ENCODE data around the gene SIDT2. TPM values are rescaled to one million over a fixed set of nuclear protein-coding genes. Genes with fewer than 3 reads are reported as not detected.

SIDT2 gene
- polyA plus RNA-seq, 1 donor from 2014 or later = 11.1 TPM

- peaks cover 4% of the 10 kb centered on the region for H3K79me2 ChIP-seq (replicated peaks; ENCODE audit: insufficient read depth, low read length)
- H3K9ac ChIP-seq (ENCODE audit: low read length) = no peak overlapping the region
- H3K9me3 ChIP-seq (ENCODE audit: low read length) = no peaks in the 10 kb centered on the region
- no peak overlapping the region for H2AFZ ChIP-seq (ENCODE audit: low read depth, low read length)
- no peaks in the 10 kb centered on the region for H3K9me2 ChIP-seq (ENCODE audit: insufficient read depth, low read length)
- no peak for TF ChIP-seq RAD21 (conservative IDR thresholded peaks at IDR 0.05)
- no peak for TF ChIP-seq CTCF (IDR thresholded peaks at IDR 0.05; ENCODE audit: poor library complexity, severe bottlenecking)
- no peak for TF ChIP-seq MXI1 (conservative IDR thresholded peaks at IDR 0.05; ENCODE audit: poor library complexity, severe bottlenecking)
- TF ChIP-seq EZH2 (IDR thresholded peaks at IDR 0.05; ENCODE audit: borderline replicate concordance, insufficient read depth, low read length, poor library complexity, severe bottlenecking) = no peak
- no peaks in the 10 kb centered on the region for H3K27me3 ChIP-seq (ENCODE audit: insufficient read depth, low read depth, low read length)
- H3K36me3 ChIP-seq (ENCODE audit: insufficient read depth, low read length) = peaks cover 4% of the 10 kb centered on the region
- no peaks in the 10 kb centered on the region for H4K20me1 ChIP-seq (ENCODE audit: insufficient read depth)
- no peak overlapping the region for H3K27ac ChIP-seq (ENCODE audit: low read length)
- H3F3A ChIP-seq (ENCODE audit: insufficient read depth, low read length, poor library complexity, severe bottlenecking) = no peaks in the 10 kb centered on the region
- H3K4me3 ChIP-seq (ENCODE audit: low read length) = no peak overlapping the region
- no peak overlapping the region for H3K4me2 ChIP-seq (ENCODE audit: low read length)
Observed at GRCh38 chr11:117170210-117170609, 8.3 kb upstream of the SIDT2 start.

- H2AFZ ChIP-seq (ENCODE audit: low read depth, low read length) = no peak overlapping the region
- H3K36me3 ChIP-seq (ENCODE audit: insufficient read depth, low read length) = no peaks in the 10 kb centered on the region
- peaks cover 4% of the 10 kb centered on the region for H3K79me2 ChIP-seq (replicated peaks; ENCODE audit: insufficient read depth, low read length)
- no peaks in the 10 kb centered on the region for H4K20me1 ChIP-seq (ENCODE audit: insufficient read depth)
- no peak overlapping the region for H3K27ac ChIP-seq (ENCODE audit: low read length)
- H3K9ac ChIP-seq (ENCODE audit: low read length) = no peak overlapping the region
- H3K4me3 ChIP-seq (ENCODE audit: low read length) = no peak overlapping the region
- no peak overlapping the region for H3K4me2 ChIP-seq (ENCODE audit: low read length)
- no peaks in the 10 kb centered on the region for H3K27me3 ChIP-seq (ENCODE audit: insufficient read depth, low read depth, low read length)
- TF ChIP-seq SMC3 (conservative IDR thresholded peaks at IDR 0.05; ENCODE audit: poor library complexity) (no peak), EZH2 (IDR thresholded peaks at IDR 0.05; ENCODE audit: borderline replicate concordance, insufficient read depth, low read length, poor library complexity, severe bottlenecking) (no peak), POLR2AphosphoS5 (IDR thresholded peaks at IDR 0.05) (no peak), TAF1 (IDR thresholded peaks at IDR 0.05; ENCODE audit: low read depth) (no peak), CTCF (IDR thresholded peaks at IDR 0.05; ENCODE audit: poor library complexity, severe bottlenecking) (no peak), RAD21 (conservative IDR thresholded peaks at IDR 0.05) (no peak)
- no peaks in the 10 kb centered on the region for H3K9me2 ChIP-seq (ENCODE audit: insufficient read depth, low read length)
- H3K9me3 ChIP-seq (ENCODE audit: low read length) = no peaks in the 10 kb centered on the region
- H3F3A ChIP-seq (ENCODE audit: insufficient read depth, low read length, poor library complexity, severe bottlenecking) = no peaks in the 10 kb centered on the region
Observed at GRCh38 chr11:117171007-117171403, 7.5 kb upstream of the SIDT2 start.

- no peaks in the 10 kb centered on the region for H3F3A ChIP-seq (ENCODE audit: insufficient read depth, low read length, poor library complexity, severe bottlenecking)
- H3K36me3 ChIP-seq (ENCODE audit: insufficient read depth, low read length) = no peaks in the 10 kb centered on the region
- H3K9me3 ChIP-seq (ENCODE audit: low read length) = no peaks in the 10 kb centered on the region
- no peaks in the 10 kb centered on the region for H4K20me1 ChIP-seq (ENCODE audit: insufficient read depth)
- peaks cover 4% of the 10 kb centered on the region for H3K79me2 ChIP-seq (replicated peaks; ENCODE audit: insufficient read depth, low read length)
- H2AFZ ChIP-seq (ENCODE audit: low read depth, low read length) = no peak overlapping the region
- no peaks in the 10 kb centered on the region for H3K9me2 ChIP-seq (ENCODE audit: insufficient read depth, low read length)
- no peak overlapping the region for H3K4me2 ChIP-seq (ENCODE audit: low read length)
- H3K27ac ChIP-seq (ENCODE audit: low read length) = no peak overlapping the region
- TF ChIP-seq REST (IDR thresholded peaks at IDR 0.05; ENCODE audit: borderline replicate concordance) (no peak), RAD21 (conservative IDR thresholded peaks at IDR 0.05) (no peak), SMC3 (conservative IDR thresholded peaks at IDR 0.05; ENCODE audit: poor library complexity) (no peak), EZH2 (IDR thresholded peaks at IDR 0.05; ENCODE audit: borderline replicate concordance, insufficient read depth, low read length, poor library complexity, severe bottlenecking) (no peak), MXI1 (conservative IDR thresholded peaks at IDR 0.05; ENCODE audit: poor library complexity, severe bottlenecking) (no peak), CTCF (IDR thresholded peaks at IDR 0.05; ENCODE audit: poor library complexity, severe bottlenecking) (no peak), TAF1 (IDR thresholded peaks at IDR 0.05; ENCODE audit: low read depth) (no peak), EP300 (conservative IDR thresholded peaks at IDR 0.05; ENCODE audit: poor library complexity, severe bottlenecking) (no peak), POLR2AphosphoS5 (IDR thresholded peaks at IDR 0.05) (no peak)
- H3K4me3 ChIP-seq (ENCODE audit: low read length) = no peak overlapping the region
- no peaks in the 10 kb centered on the region for H3K27me3 ChIP-seq (ENCODE audit: insufficient read depth, low read depth, low read length)
- H3K9ac ChIP-seq (ENCODE audit: low read length) = no peak overlapping the region
Observed at GRCh38 chr11:117171404-117172061, 7.0 kb upstream of the SIDT2 start.

Measured in neural cell (in vitro differentiated cells).